ENCODE data around the gene PF4V1.
"Not testable (repeated sequence)": the region's sequence is repeated elsewhere in the genome, so short reads cannot be mapped to it uniquely, and the experiment has no call there.

Gene PF4V1

GRCh38 chr4:73869130-73870055 lies 16.3 kb downstream of the PF4V1 start, which contains the start of gene CXCL1:
Gene CXCL1 (plus strand): TSS chr4:73869393. CDS start chr4:73869471, 78 bp downstream.
- no peak for DNase-seq (ENCODE audit: low read depth in 2 of 3, low spot score in 2 of 3)

- no peak for DNase-seq (ENCODE audit: low read depth in 2 of 3, low spot score in 2 of 3)
These were observed 17.2 kb downstream of the PF4V1 start for GRCh38 chr4:73870260-73870659.

- DNase-seq (ENCODE audit: low read depth in 2 of 3, low spot score in 2 of 3) = no peak
These were observed 17.7 kb downstream of the PF4V1 start for GRCh38 chr4:73870768-73871167.

- DNase-seq (ENCODE audit: low read depth in 2 of 3, low spot score in 2 of 3) = no peak
These were observed 18.6 kb downstream of the PF4V1 start for GRCh38 chr4:73871511-73872310.

GRCh38 chr4:73872316-73873108 lies 19.4 kb downstream of the PF4V1 start:
- DNase-seq (ENCODE audit: low read depth in 2 of 3, low spot score in 2 of 3) = no peak

GRCh38 chr4:73874386-73874785 lies 21.3 kb downstream of the PF4V1 start:
- no peak for DNase-seq (ENCODE audit: low read depth in 2 of 3, low spot score in 2 of 3)

- DNase-seq (ENCODE audit: low read depth in 2 of 3, low spot score in 2 of 3) = no peak
These were observed 22.3 kb downstream of the PF4V1 start for GRCh38 chr4:73875401-73875800.

GRCh38 chr4:73883306-73883705 lies 30.2 kb downstream of the PF4V1 start:
- DNase-seq (ENCODE audit: low read depth in 2 of 3, low spot score in 2 of 3) = no peak

- DNase-seq (ENCODE audit: low read depth in 2 of 3, low spot score in 2 of 3) = no peak
These were observed 32.6 kb downstream of the PF4V1 start for GRCh38 chr4:73885574-73886267.

GRCh38 chr4:73891326-73891725 lies 38.2 kb downstream of the PF4V1 start:
- no peak for DNase-seq (ENCODE audit: low read depth in 2 of 3, low spot score in 2 of 3)

- no peak for DNase-seq (ENCODE audit: low read depth in 2 of 3, low spot score in 2 of 3)
These were observed 38.8 kb downstream of the PF4V1 start for GRCh38 chr4:73891739-73892405.

GRCh38 chr4:73892966-73893365 lies 39.9 kb downstream of the PF4V1 start:
- DNase-seq (ENCODE audit: low read depth in 2 of 3, low spot score in 2 of 3) = no peak

GRCh38 chr4:73894001-73894400 lies 40.9 kb downstream of the PF4V1 start:
- no peak for DNase-seq (ENCODE audit: low read depth in 2 of 3, low spot score in 2 of 3)

GRCh38 chr4:73895201-73896175 lies 42.4 kb downstream of the PF4V1 start:
- no peak for DNase-seq (ENCODE audit: low read depth in 2 of 3, low spot score in 2 of 3)

GRCh38 chr4:73896416-73896815 lies 43.3 kb downstream of the PF4V1 start:
- no peak for DNase-seq (ENCODE audit: low read depth in 2 of 3, low spot score in 2 of 3)

- DNase-seq (ENCODE audit: low read depth in 2 of 3, low spot score in 2 of 3) = no peak
These were observed 44.5 kb downstream of the PF4V1 start for GRCh38 chr4:73897380-73898136.

GRCh38 chr4:73899338-73899737 lies 46.2 kb downstream of the PF4V1 start:
- DNase-seq (ENCODE audit: low read depth in 2 of 3, low spot score in 2 of 3) = not testable (repeated sequence)

GRCh38 chr4:73901031-73901430 lies 47.9 kb downstream of the PF4V1 start:
- DNase-seq (ENCODE audit: low read depth in 2 of 3, low spot score in 2 of 3) = no peak
